Activated CD4-positive, alpha-beta T cell treated with anti-CD3 and anti-CD28 coated beads, Interleukin-2, amount 10 ng/mL, durations not matched to agents 24 days and 14 days (primary cell): ENCODE data around the gene FOXA1. TPM values are rescaled to one million over a fixed set of nuclear protein-coding genes. Genes with fewer than 3 reads are reported as not detected.

ENCODE experiments used
- DNase-seq: peaks from one replicate; pipeline ENCODE4 v3.0.0; 2022
- H3K27ac Mint-ChIP-seq: one replicate; pipeline ENCODE4 v1.8.0; 2022; ENCODE audit warnings: mild to moderate bottlenecking, mixed read lengths
- H3K27me3 Mint-ChIP-seq: one replicate; pipeline ENCODE4 v1.8.0; 2022; ENCODE audit warnings: mixed read lengths
- H3K36me3 Mint-ChIP-seq: one replicate; pipeline ENCODE4 v1.8.0; 2022; ENCODE audit warnings: low read depth, mild to moderate bottlenecking, mixed read lengths
- H3K4me1 Mint-ChIP-seq: one replicate; pipeline ENCODE4 v1.8.0; 2021; ENCODE audit warnings: mixed read lengths
- H3K4me3 Mint-ChIP-seq: one replicate; pipeline ENCODE4 v1.8.0; 2022; ENCODE audit warnings: mild to moderate bottlenecking, moderate library complexity, mixed read lengths
- H3K9me3 Mint-ChIP-seq: one replicate; pipeline ENCODE4 v1.8.0; 2021; ENCODE audit warnings: mixed read lengths
- intact Hi-C: fragments of 100-400 bp; cut with micrococcal nuclease; formaldehyde crosslinking; loops from one replicate; pipeline ENCODE4 v1.15.1; 2023
- total RNA-seq: library from RNA; stranded (reverse); gene quantifications from 2 replicates; pipeline ENCODE4 v1.2.3, GENCODE V29; 2022

FOXA1 gene
- total RNA-seq, 1 donor from 2014 or later: not detected

DNA sequence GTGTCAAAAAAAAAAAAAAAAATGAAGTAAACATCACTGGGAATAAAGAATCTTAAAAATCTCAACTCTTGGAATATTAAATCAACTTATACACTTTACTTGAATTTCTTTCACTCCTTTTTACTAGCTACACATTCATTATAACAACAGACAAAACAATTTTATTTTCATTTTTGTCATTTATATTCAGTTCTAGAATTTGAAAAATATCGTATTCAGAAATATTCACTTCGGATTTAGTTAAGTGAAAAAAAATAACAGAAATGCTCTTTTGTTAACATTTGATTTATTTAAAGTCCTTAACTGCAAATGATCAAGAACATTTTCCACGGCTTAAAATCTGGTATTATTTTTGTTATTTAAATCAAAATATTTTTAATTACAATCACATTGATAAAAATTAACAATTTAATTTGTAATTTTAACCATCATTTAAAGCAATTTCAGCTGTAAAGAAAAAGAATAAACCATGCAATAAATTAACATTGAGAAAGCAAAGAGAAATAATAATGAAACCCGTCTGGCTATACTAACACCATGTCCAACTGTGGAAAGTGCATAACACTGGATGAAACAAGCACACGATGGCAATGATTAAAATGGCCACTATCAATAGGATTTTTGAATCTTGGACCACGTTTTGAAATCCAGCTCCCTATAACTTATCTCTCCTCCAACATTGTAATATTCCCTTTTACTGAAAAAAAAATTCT is 5.2 kb downstream of the FOXA1 start:
- Mint-ChIP-seq H3K27me3 (peaks cover 74% of the 10 kb centered on the region), H3K4me1 (peaks cover 4% of the 10 kb centered on the region), H3K9me3 (peaks cover 17% of the 10 kb centered on the region), H3K27ac (no peak overlapping the region), H3K36me3 (peaks cover 3% of the 10 kb centered on the region), H3K4me3 (no peak overlapping the region)
- DNase-seq: no peak
- intact Hi-C loops: loop anchor here (5.0 kb wide), 1 partner anchor 1068 kb away; the partner anchor contains the start of gene NKX2-1

- intact Hi-C loops: no loop called here
- Mint-ChIP-seq H3K4me1 (peaks cover 2% of the 10 kb centered on the region), H3K36me3 (peaks cover 3% of the 10 kb centered on the region), H3K9me3 (peaks cover 17% of the 10 kb centered on the region), H3K4me3 (no peak overlapping the region), H3K27me3 (peaks cover 69% of the 10 kb centered on the region), H3K27ac (peak overlapping the region; percentile 73)
- no peak for DNase-seq
Observed at GRCh38 chr14:37588956-37589714, 5.9 kb downstream of the FOXA1 start.

DNA sequence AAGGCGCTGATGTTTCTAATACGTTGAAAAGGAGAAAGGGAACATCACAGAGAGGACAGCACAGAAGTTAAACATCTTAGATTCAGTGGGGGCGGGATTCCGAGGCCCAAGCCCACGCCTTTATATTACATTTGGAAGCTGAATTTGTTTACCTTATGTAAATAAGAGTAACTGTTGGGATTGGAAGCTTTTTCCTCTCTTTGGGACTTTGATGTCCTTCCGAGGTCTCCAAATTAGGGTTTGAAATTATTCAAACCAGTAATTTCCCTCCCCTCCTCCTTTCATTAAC is 6.4 kb downstream of the FOXA1 start:
- Mint-ChIP-seq H3K4me1 (no peaks in the 10 kb centered on the region), H3K27me3 (peaks cover 64% of the 10 kb centered on the region), H3K9me3 (peaks cover 17% of the 10 kb centered on the region), H3K27ac (no peak overlapping the region), H3K4me3 (no peak overlapping the region), H3K36me3 (peaks cover 3% of the 10 kb centered on the region)
- DNase-seq: no peak
- intact Hi-C loops: no loop called here

DNA sequence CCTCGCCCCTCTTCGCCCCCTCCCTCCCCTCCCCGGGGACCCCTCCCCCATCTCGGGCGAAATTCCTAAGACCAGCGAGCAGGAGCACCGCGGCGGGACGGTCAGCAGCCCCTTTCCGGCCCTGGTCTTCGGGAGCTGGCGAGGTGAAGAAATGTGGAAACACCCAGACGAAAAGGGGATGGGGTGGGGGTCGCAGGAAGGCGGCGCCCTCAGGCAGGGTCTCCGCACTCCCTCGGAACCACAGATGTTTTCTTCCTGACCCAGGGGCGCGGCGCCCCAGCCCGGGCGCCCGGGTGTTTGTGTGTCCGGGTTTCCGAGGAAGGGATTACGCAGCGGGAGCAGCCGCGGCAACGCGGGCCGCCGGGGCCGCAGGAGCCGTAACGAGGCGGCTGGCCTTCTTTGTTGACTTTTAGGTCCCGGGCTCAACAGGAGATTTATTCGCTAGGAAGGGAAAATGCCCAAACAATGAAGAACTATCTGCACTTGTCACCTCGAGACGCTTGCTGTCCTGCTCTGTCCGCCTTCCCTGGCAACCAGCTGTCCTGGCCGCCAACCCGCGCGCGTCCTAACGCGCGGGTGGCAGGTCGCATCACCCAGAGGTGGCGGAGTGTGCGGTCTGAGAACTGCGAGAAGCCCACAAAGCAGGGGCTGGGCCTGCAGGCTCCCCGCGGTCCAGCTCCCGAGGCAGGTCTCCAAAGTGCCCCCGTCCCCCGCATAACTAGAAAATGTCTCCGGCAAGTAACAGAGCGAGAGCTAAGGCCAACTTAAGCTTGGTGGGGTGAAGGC is 7.0 kb downstream of the FOXA1 start:
- no peak overlapping the region for H3K4me3 Mint-ChIP-seq
- H3K4me1 Mint-ChIP-seq: no peaks in the 10 kb centered on the region
- H3K9me3 Mint-ChIP-seq: peaks cover 17% of the 10 kb centered on the region
- H3K27ac Mint-ChIP-seq: no peak overlapping the region
- H3K36me3 Mint-ChIP-seq: peaks cover 3% of the 10 kb centered on the region
- intact Hi-C loops: no loop called here
- H3K27me3 Mint-ChIP-seq: peaks cover 61% of the 10 kb centered on the region
- no peak for DNase-seq

DNA sequence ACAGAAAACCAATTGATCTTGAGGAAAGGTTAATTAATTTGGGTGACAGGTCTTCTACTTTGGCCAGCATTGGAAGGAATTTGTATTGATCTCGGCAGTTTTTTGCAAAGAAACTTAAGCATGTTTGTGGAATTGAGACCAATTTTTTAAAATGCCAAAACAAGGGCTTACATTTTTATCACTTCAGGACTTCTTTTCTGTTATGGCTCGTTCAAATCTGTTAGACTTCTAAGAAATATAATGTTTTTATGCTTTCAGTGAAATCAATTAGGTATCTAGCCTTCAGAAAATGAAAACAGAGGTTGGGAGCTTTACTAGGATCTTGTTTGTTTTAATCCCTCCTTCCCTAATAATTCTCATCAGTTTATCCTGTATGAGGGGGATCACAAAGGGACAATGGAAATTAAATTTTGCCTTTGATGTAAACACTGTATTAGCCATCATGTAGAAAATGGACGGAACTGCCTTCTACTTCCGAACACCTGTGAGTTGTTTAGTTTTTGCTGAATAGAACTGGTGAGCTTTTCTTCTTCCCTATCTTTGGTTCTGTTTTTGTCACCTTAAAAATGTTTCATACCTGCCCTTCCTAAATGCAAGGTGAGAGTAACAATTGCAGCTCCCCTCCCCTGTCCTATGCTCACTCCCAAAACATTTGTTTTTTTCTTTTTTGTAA is 7.8 kb downstream of the FOXA1 start:
- Mint-ChIP-seq H3K4me3 (no peak overlapping the region), H3K36me3 (peaks cover 3% of the 10 kb centered on the region), H3K27ac (peak overlapping the region; percentile 17), H3K9me3 (peaks cover 10% of the 10 kb centered on the region), H3K4me1 (no peaks in the 10 kb centered on the region), H3K27me3 (peaks cover 60% of the 10 kb centered on the region)
- intact Hi-C loops: no loop called here
- DNase-seq: no peak

- no peak overlapping the region for H3K27ac Mint-ChIP-seq
- intact Hi-C loops: no loop called here
- DNase-seq: no peak
- H3K36me3 Mint-ChIP-seq: peaks cover 3% of the 10 kb centered on the region
- peaks cover 60% of the 10 kb centered on the region for H3K27me3 Mint-ChIP-seq
- H3K4me3 Mint-ChIP-seq: no peak overlapping the region
- H3K4me1 Mint-ChIP-seq: no peaks in the 10 kb centered on the region
- H3K9me3 Mint-ChIP-seq: peaks cover 10% of the 10 kb centered on the region
Observed at GRCh38 chr14:37586797-37587130, 8.3 kb downstream of the FOXA1 start.

- no peak overlapping the region for H3K4me3 Mint-ChIP-seq
- peaks cover 57% of the 10 kb centered on the region for H3K27me3 Mint-ChIP-seq
- H3K36me3 Mint-ChIP-seq: peaks cover 2% of the 10 kb centered on the region
- intact Hi-C loops: no loop called here
- no peak for DNase-seq
- H3K27ac Mint-ChIP-seq: no peak overlapping the region
- H3K4me1 Mint-ChIP-seq: no peaks in the 10 kb centered on the region
- peaks cover 7% of the 10 kb centered on the region for H3K9me3 Mint-ChIP-seq
Observed at GRCh38 chr14:37585971-37586796, 8.9 kb downstream of the FOXA1 start.

DNA sequence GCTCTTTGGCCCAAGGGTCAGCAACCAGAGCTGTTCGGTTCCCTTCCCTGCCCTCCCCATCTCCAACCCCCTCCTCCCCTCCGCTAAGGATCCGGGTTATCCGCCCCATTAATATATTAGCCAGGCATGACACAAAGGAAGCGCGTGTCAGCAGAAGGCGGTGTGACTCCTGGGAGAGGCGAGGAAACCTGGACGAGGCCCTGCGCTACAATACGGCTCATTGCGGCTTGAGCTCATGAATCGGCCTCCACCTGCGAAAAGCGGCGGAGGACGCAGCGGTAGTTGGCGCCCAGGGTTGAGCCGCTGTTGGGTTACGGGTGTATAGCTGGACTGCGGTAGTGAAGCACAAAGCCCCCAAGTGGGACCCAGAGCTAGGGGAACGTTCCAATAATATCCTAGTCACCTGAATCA is 9.9 kb downstream of the FOXA1 start:
- no peak for DNase-seq
- Mint-ChIP-seq H3K27me3 (peaks cover 47% of the 10 kb centered on the region), H3K9me3 (peaks cover 7% of the 10 kb centered on the region), H3K4me1 (no peaks in the 10 kb centered on the region), H3K4me3 (no peak overlapping the region), H3K36me3 (peaks cover 2% of the 10 kb centered on the region), H3K27ac (no peak overlapping the region)
- intact Hi-C loops: no loop called here

DNA sequence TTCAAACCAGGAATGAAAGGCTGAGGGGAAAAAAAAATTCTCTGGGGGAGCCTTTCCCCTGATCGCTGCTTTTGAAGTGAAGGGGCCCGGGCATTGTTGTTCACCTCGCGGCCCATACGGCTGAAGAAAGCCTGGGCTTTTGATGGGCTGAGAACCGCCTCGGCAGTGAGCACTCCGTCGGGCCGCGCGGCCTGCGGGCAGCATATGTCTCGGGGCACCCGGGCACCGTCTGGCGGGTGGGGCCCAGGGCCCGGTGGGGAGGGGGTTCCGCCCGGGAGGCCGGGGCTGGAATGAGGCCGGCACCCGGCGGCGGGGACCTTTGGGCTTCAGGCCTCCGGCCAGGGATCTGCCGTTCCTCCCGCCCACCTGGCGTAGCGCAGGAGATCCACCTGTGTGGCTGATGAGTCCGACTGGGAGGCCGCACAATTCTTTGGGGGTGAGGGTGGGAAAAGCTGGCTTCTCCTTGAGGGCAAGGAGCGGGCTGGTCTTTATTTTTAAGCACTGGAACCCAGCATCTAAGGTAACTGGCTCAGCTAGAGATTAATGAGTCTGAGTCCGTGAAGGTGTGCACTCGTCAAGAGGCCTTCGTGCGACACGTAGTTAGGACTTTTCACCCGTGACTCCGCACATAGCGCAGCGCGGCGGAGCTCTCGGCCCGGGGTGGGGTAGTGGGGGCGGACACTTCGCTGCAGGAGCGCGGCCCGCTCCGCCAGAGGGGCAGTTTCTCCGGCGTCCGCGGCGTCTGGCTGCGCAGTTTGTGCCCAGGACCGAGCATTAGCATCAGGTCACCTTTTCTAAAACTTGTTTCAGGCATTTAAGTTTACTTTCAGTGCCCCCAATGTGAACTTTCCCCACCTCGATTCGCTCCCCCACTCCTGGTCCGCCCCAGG is 10.6 kb downstream of the FOXA1 start:
- Mint-ChIP-seq H3K4me1 (no peaks in the 10 kb centered on the region), H3K9me3 (peaks cover 7% of the 10 kb centered on the region), H3K4me3 (no peak overlapping the region), H3K36me3 (peaks cover 2% of the 10 kb centered on the region), H3K27ac (no peak overlapping the region), H3K27me3 (peaks cover 44% of the 10 kb centered on the region)
- no peak for DNase-seq
- intact Hi-C loops: no loop called here

GRCh38 chr14:37583358-37584210 is 11.5 kb downstream of the FOXA1 start:
- Mint-ChIP-seq H3K36me3 (no peaks in the 10 kb centered on the region), H3K4me3 (no peak overlapping the region), H3K27me3 (peaks cover 35% of the 10 kb centered on the region), H3K27ac (no peak overlapping the region), H3K4me1 (no peaks in the 10 kb centered on the region), H3K9me3 (peaks cover 3% of the 10 kb centered on the region)
- DNase-seq: no peak
- intact Hi-C loops: no loop called here

DNA sequence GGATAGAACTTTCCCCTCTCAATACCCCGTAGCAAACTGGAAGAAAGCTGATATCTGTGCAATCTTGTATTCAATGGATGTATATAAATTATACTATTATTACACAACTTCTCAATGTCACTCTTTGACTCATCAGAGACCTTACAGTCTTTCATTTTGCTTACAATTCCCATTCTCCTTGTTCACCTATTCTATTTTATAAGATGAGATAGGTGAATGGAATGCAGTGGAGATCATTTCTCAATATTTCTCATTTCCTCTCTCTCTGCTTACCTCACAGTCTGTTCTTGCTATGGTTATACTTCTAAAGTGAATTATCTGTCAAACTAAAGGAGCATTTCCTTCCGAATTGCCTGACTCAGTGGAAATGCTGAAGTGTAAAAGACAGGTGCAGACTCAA is 14.9 kb downstream of the FOXA1 start:
- intact Hi-C loops: no loop called here
- Mint-ChIP-seq H3K27me3 (peaks cover 9% of the 10 kb centered on the region), H3K27ac (no peak overlapping the region), H3K4me1 (no peaks in the 10 kb centered on the region), H3K36me3 (no peaks in the 10 kb centered on the region), H3K9me3 (no peaks in the 10 kb centered on the region), H3K4me3 (no peak overlapping the region)
- DNase-seq: no peak

DNA sequence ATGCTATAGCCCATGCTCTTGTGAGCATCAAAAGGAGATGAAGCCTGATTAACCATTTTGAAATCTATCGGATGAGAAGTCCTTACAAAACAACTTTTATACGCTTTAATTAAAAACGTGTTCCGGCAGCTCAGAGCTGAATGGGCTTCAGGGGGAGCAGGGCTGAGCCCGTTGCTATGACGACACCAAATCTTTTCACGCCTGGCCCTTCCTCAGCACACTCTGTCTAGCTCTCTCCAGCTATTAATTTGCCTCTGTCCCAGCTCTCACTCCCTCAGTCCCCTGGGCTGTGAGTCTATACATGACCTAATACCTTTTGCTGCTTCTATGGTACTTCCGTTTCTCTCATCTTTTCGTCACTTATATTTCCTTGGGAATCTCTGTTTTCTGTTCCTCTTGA is 15.8 kb downstream of the FOXA1 start:
- intact Hi-C loops: no loop called here
- DNase-seq: no peak
- no peaks in the 10 kb centered on the region for H3K9me3 Mint-ChIP-seq
- H3K27me3 Mint-ChIP-seq: peaks cover 8% of the 10 kb centered on the region
- no peak overlapping the region for H3K27ac Mint-ChIP-seq
- H3K36me3 Mint-ChIP-seq: no peaks in the 10 kb centered on the region
- H3K4me1 Mint-ChIP-seq: no peaks in the 10 kb centered on the region
- no peak overlapping the region for H3K4me3 Mint-ChIP-seq
